ENCODE measurements around the gene FOXN1. TPM values are rescaled to one million over a fixed set of nuclear protein-coding genes. Genes with fewer than 3 reads are reported as not detected.

FOXN1 gene
- total and polyA plus RNA-seq, 2 of the 4 experiments (the other 2 are of a cell fraction), result not detected

GRCh38 chr17:28520687-28521086 lies 14.5 kb downstream of the FOXN1 start:
- Histone ChIP-seq H3K4me1 (ENCODE audit: control insufficient read depth, insufficient read depth, low read length) (peaks cover 8% of the 10 kb centered on the region), H3K9me3 (ENCODE audit: control insufficient read depth, insufficient read depth, low read length) (no peaks in the 10 kb centered on the region), H3K4me2 (ENCODE audit: low read depth, low read length) (no peak overlapping the region), H3K4me3 (ENCODE audit: insufficient read depth, low read depth, low read length) (no peak overlapping the region), H4K20me1 (ENCODE audit: insufficient read depth, low read length) (no peaks in the 10 kb centered on the region; the same call in 1 of the 2 replicates), H3K27ac (ENCODE audit: insufficient read depth, low read length) (no peak overlapping the region), H3K14ac (replicated peaks; ENCODE audit: low read depth, low read length) (no peak overlapping the region), H3K18ac (ENCODE audit: low read depth, low read length) (no peak overlapping the region), H4K5ac (ENCODE audit: low read depth, low read length) (no peak overlapping the region), H4K91ac (ENCODE audit: insufficient read depth, low read depth, low read length) (no peak overlapping the region), H3K56ac (ENCODE audit: extremely low read depth, insufficient read depth, low read length) (no peak overlapping the region), H3K23ac (ENCODE audit: low read depth, low read length) (no peak overlapping the region), H3K36me3 (ENCODE audit: control insufficient read depth, insufficient read depth, low read length) (no peaks in the 10 kb centered on the region), H3K9ac (ENCODE audit: low read depth, low read length) (no peak overlapping the region), H3K79me1 (ENCODE audit: low read depth in 1 of 2, low read length in 2 of 2) (no peaks in the 10 kb centered on the region), H2BK120ac (ENCODE audit: low read depth, low read length) (no peak overlapping the region), H2BK5ac (ENCODE audit: low read depth, low read length, poor library complexity, severe bottlenecking) (no peak overlapping the region), H3K27me3 (ENCODE audit: control insufficient read depth, insufficient read depth, low read length) (peaks cover 34% of the 10 kb centered on the region), H2BK15ac (ENCODE audit: low read depth, low read length) (no peak overlapping the region), H3K4ac (ENCODE audit: low read depth, low read length) (no peak overlapping the region), H2AK9ac (replicated peaks; ENCODE audit: low read depth, low read length, poor library complexity) (no peak overlapping the region), H2AFZ (replicated peaks; ENCODE audit: low read length, poor library complexity) (no peak overlapping the region), H2BK20ac (ENCODE audit: low read depth, low read length) (no peak overlapping the region), H2AK5ac (ENCODE audit: low read depth, low read length) (no peak overlapping the region), H3K9me1 (ENCODE audit: insufficient read depth, low read length) (no peaks in the 10 kb centered on the region; the same call in 1 of the 2 replicates), H4K8ac (ENCODE audit: low read depth in 2 of 2, low read length in 2 of 2) (no peak overlapping the region)
- no peak for ATAC-seq (ENCODE audit: low read depth)
- intact Hi-C loops (cut with micrococcal nuclease) (no loop called here), dilution Hi-C loops (cut with HindIII; ENCODE audit: low sequenced_read_pairs, unreplicated experiment) (no loop called here), in situ Hi-C loops (cut with MboI; ENCODE audit: low sequenced_read_pairs) (no loop called here)
- ChIA-PET CTCF (interaction anchor here (0.5 kb wide), 1 partner anchor 17 kb away, joined by 5 read pairs; no protein-coding TSS in a partner anchor), POLR2A (ENCODE audit: unreplicated experiment) (no interaction called here)
- DNase-seq, result no peak
- no TSS peak for BruUV-seq (replicated peaks)
- TF ChIP-seq RCOR1 (IDR thresholded peaks at IDR 0.05; ENCODE audit: insufficient replicate concordance, low read length) (no peak), CHD1 (IDR thresholded peaks at IDR 0.05; ENCODE audit: low read depth, low read length) (no peak), BHLHE40 (IDR thresholded peaks at IDR 0.05; ENCODE audit: low read depth, low read length) (no peak), NFE2L2 (IDR thresholded peaks at IDR 0.05; ENCODE audit: low read depth, low read length) (no peak), RFX5 (IDR thresholded peaks at IDR 0.05; ENCODE audit: low read depth, low read length) (no peak), FOS (IDR thresholded peaks at IDR 0.05; ENCODE audit: low read depth, low read length) (no peak), RAD21 (IDR thresholded peaks at IDR 0.05; ENCODE audit: low read length) (no peak), MXI1 (IDR thresholded peaks at IDR 0.05; ENCODE audit: borderline replicate concordance, low read depth, low read length) (no peak), MAZ (IDR thresholded peaks at IDR 0.05; ENCODE audit: borderline replicate concordance, low read depth, low read length) (no peak), CEBPB (IDR thresholded peaks at IDR 0.05; ENCODE audit: low read depth, low read length) (no peak), POLR2A (IDR thresholded peaks at IDR 0.05; ENCODE audit: low read depth, low read length) (no peak), ELK1 (IDR thresholded peaks at IDR 0.05; ENCODE audit: borderline replicate concordance, low read depth, low read length) (no peak)
- 90% methylated on average over 4 of the region's 6 CpGs; no CpG with 5 or more reads in 1 of the 2 experiments for WGBS, 2 experiments (ENCODE audit: extremely low coverage in 2 of 2, insufficient read length in 1 of 2)
